Stimulated activated CD8-positive, alpha-beta memory T cell treated with anti-CD3 and anti-CD28 coated beads, Interleukin-4, amount 100 ng/mL, for 1 hour (primary cell): Measurements from ENCODE around the gene TUT4.

Source experiments
- DNase-seq, 2 donors: peaks; one replicate each; pipeline ENCODE4 v3.0.0-alpha.2; 2020; ENCODE audit warnings: low read depth in 2 of 2, low spot score in 1 of 2

TUT4 gene

DNA sequence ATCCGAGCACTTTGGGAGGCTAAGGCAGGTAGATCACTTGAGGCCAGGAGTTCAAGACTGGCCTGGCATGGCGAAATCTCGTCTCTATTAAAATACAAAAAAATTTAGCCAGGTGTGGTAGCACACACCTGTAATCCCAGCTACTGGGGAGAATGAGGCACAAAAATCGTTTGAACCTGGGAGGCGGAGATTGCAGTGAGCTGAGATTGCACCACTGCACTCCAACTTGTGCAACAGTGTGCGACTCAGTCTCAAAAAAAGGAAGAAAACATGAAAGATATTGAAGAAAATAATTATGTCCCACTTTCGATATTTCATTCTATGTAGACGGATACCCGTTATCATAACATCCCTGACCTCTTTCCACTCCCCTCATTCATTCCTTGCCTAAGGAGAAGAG lies 19.2 kb downstream of the TUT4 start:
- no peak for DNase-seq

GRCh38 chr1:52532731-52533327 lies 20.1 kb downstream of the TUT4 start:
- no peak for DNase-seq

GRCh38 chr1:52532247-52532646 lies 20.6 kb downstream of the TUT4 start:
- no peak for DNase-seq

- no peak for DNase-seq
Observed at GRCh38 chr1:52531249-52531872, 21.5 kb downstream of the TUT4 start.

DNA sequence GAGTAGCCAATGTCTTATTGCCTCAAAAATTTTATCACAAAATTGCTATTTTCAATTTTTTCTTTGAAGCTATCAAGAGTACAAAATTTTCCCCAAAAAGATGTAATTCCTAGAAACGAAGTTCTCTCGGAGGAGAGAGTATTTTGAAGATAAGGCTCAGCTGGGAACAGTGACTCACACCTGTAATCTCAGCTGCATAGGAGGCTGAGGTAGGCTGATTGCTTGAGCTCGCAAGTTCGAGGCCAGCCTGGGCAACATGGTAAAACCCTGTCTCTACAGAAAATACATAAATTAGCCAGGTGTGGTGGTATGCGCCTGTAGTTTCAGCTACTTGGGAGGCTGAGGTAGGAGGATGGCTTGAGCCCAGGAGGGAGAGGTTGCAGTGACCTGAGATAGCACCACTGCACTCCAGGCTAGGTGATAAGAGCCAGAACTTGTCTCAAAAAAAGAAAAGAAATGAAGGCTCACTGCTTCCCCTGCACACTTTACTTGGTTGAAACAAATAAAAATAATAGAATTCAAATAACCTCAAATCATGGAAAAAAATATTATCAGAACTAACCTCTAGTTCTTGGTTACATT lies 22.2 kb downstream of the TUT4 start:
- no peak for DNase-seq

DNA sequence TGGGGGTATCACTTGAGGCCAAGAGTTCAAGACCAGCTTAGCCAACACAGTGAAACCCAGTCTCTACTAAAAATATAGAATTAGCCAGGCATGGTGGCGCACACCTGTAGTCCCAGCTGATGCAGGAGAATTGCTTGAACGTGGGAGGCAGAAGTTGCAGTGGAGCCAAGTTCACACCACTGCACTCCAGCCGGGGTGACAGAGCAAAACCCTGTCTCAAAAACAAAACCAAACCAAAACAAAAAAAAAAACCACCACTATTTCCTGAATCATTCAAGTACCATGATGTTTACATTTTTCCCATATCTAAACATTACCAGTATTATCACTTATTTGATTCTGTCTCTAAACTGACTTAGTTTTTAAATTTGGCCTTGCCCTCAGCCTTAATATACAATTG lies 29.5 kb downstream of the TUT4 start:
- no peak for DNase-seq

GRCh38 chr1:52520148-52520547 lies 32.7 kb downstream of the TUT4 start:
- DNase-seq = no peak

GRCh38 chr1:52518962-52519361 lies 33.9 kb downstream of the TUT4 start:
- DNase-seq = no peak

DNA sequence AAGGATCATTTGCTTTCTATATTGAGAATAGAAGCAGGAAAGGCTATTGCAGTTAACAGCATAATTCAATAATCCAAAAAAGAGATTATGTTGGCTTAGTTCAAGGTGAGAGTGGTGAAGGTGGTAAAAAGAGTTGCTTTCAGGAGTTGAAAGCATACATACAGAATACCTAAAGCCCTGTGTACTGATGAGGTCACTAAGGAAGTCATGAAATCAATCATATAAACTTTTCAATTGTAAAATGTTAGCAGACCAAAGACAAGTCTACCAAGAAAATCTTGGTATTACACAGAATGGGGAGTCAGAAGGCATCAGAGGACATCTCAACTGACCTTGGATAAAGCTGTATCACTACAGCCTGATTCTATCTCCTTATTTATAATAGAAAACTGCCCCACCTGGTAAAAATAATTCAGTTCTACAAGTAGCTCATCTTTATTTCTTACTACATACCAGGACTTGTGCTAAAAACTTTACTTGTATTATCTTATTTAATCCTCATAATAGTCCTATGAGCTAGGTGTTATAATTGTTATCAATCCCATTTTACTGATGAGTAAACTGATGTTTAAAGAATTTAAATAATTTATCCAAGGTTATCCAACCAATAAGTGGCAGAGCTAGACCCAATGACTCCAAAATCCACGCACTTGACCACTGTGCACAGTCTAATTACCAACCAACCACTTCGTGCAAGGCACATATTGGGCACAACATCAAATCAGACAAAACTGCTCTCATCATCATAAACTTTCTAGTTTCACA lies 40.9 kb downstream of the TUT4 start:
- no peak for DNase-seq

DNA sequence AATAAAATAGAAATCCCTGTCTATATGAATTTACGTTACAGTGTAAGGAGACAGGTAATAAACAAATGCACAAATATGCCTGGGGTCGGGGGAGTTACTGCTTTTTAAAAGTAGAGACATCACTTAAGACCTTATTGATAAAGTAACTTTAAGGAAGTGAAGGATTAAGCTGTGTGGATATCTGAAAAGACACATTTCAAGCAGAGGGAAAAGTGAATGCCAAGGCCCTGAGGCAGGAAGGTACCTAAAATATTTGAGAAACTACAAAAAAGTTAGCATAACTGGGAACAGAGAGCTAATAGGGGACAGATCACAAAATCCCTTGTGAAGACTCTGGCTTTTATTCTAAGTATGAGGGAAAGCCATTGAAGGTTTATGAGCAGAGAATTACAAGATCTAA lies 41.5 kb downstream of the TUT4 start:
- DNase-seq = no peak

GRCh38 chr1:52506920-52507546 lies 45.9 kb downstream of the TUT4 start:
- no peak for DNase-seq

DNA sequence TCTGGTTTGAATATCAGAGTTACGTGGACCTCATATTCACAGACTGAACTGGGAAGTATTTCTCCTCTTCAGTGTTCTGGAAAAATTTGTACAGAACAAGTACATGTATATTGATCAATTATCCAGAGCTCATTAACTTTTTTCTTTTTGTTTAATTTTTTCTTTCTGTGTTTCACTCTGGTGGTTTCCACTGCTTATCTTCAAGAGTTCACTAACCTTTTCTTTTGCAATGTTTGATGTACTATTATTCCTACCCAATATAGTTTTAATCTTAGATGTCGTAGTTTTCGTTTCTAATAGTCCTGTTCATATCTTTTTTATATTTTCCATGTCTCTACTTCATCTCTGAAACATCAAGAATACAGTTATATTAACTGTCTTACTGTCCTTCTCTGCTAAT lies 46.5 kb downstream of the TUT4 start:
- no peak for DNase-seq

DNA sequence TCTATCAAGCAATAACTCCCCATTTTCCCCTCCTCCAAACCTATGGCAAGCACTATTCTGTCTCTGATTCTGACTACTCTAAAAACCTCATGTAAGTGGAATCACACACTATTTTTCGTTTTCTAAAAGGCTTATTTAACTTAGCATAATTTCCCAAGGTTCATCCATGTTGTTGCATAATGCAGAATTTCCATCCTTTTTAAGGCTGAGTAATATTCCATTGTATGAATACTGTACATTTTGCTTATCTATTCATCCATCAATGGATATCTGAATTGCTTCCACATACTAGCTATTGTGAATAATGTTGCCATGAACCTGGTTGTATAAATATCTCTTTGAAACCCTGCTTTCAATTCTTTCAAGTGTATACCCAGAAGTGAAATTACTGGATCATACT lies 48.2 kb downstream of the TUT4 start:
- no peak for DNase-seq

GRCh38 chr1:52503706-52504105 lies 49.2 kb downstream of the TUT4 start:
- DNase-seq = no peak

DNA sequence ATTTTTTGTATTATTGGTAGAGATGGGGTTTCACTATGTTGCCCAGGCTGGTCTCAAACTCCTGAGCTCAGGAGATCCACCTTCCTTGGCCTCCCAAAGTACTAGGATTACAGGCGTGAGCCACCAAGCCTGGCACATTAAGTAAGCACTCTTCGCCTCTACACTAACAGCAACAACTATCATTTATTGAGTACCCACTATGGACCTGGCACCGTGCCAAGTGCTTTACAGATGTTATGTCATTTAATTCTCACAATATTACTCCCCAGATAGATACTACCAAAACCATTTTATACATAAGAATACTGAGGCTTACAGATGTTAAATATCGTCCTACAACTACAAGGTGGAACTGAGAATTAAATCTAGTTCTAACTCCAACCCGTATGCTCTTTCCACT lies 50.1 kb downstream of the TUT4 start:
- no peak for DNase-seq

DNA sequence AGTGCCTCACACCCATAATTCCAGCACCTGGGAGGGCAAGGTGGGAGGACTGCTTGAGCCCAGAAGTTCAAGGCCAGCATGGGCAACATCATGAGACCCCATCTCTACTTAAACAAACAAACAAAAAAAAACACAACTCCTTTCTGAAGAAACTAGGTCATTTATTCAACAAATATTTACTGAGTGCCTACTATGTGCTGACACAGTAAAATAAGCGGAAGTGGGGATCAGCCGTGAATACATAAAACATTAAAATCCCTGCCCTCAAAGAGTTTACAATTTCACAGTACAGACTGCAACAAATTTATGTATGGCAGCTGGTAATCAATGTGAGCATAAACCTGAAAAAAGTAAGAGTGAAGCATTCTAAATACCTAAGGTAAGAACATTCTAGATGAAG lies 65.3 kb downstream of the TUT4 start:
- DNase-seq = no peak

DNA sequence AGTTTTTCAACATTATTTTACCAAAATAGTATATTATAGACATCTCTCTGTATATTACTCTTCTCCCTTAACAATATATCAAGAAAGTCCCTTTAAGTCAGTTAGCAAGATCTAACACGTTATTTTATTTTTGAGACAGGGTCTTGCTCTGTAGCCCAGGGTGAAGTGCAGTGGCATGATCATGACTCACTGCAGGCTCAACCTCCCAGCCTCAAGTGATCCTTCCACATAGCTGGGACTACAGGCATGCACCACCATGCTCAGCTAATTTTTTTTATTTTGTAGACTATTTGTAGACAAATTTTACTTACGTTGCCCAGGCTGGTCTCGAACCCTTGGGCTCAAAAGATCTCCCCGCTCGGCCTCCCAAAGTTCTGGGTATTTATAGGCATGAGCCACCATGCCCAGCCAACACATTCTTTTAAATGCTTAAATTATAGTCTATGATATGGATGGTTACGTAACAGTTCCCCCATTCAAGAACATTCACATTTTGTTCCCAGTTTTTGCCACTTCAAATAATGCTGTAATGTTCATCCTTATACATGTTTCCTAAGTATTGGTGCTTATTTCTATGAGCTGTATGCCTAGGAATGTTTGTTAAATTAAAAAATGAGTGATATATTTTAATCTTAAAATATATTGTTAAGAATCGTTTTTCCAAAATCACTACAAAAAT lies 70.4 kb downstream of the TUT4 start:
- no peak for DNase-seq

DNA sequence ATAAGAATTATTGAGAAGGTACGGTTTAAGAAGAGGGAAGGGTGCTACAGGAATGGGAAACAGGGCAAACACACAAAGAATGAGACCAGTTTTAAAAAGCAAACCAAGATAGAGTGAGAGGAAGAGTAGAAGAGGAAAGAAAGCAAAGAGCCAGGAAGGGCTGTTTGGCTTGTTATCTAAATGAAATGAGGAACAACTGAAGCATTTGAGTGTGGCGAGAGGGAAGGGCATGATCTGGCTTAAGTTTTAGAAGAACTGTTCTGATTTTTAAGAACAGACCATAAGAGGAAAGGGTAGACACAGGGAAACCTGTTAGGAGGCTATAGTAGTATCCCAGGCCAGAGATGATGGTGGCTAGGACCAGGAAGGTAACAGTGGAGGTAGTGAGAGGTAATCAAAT lies 73.8 kb downstream of the TUT4 start:
- DNase-seq = no peak

- DNase-seq = no peak
Observed at GRCh38 chr1:52477876-52478275, 75.0 kb downstream of the TUT4 start.

- no peak for DNase-seq
Observed at GRCh38 chr1:52476943-52477342, 75.9 kb downstream of the TUT4 start.

GRCh38 chr1:52474807-52475206 lies 78.1 kb downstream of the TUT4 start:
- DNase-seq = no peak
